NCI-H1436 treated with DMSO at 0.1 percent for 48 hours (cell line): ENCODE results near the gene RHOD.

ENCODE experiments used
- DNase-seq: peaks from one replicate; lab custom pipeline; 2025; lab: John Stamatoyannopoulos, UW

The RHOD gene

DNA sequence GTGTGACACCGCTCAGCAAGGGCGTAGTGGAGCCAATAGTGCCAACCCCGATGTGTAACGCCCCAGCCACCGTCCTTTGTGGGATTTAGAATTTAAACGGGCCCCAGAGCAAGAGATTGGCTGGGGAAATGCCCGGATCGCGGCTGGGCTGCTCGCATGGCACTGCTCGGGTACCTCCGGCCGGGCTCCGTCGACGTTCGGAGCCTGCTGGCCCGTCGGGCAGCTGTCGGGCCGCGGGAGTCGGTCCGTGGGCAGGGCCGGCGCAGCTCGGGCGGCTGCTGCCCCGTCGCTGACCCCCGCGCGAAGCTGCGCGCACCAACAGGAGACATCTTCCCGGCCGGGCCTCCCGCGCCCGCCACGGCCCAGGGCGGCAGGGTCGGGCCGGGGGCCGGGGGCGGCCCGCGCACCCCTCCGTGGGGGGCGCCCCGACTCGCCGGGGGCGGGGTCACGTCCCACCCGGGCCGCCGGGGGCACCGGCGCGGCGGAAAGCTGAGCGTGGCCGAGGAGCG lies 61.1 kb downstream of the RHOD start:
- no peak for DNase-seq

DNA sequence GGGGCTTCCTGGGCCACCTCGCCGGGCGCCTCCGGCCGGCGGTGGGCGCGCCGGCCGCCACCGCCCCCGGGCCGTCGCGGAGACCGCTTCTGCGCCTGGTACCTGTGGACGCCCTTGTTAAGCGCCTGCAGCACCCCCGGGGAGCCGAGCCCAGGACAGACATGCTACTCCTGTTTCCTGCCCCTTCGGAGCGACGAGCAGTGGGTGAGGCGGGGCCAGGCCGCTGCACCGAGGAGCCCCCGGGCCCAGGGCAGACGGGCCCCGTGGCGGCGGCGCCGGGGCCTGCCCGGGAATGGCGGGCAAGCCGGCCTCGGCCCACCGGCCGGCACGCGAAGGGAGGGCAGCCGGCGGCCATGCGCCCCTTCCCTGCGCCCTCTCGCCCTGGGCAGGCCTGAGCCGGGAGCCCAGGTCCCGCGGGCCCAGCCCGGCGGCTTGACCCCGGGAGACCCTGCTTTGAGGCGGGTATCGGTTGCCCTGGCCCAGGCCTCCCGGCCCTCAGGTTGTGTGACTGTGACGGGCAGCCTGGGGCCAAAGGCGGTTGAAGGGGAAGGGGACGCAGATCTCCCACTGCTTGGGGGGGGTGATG lies 61.6 kb downstream of the RHOD start:
- DNase-seq = no peak

DNA sequence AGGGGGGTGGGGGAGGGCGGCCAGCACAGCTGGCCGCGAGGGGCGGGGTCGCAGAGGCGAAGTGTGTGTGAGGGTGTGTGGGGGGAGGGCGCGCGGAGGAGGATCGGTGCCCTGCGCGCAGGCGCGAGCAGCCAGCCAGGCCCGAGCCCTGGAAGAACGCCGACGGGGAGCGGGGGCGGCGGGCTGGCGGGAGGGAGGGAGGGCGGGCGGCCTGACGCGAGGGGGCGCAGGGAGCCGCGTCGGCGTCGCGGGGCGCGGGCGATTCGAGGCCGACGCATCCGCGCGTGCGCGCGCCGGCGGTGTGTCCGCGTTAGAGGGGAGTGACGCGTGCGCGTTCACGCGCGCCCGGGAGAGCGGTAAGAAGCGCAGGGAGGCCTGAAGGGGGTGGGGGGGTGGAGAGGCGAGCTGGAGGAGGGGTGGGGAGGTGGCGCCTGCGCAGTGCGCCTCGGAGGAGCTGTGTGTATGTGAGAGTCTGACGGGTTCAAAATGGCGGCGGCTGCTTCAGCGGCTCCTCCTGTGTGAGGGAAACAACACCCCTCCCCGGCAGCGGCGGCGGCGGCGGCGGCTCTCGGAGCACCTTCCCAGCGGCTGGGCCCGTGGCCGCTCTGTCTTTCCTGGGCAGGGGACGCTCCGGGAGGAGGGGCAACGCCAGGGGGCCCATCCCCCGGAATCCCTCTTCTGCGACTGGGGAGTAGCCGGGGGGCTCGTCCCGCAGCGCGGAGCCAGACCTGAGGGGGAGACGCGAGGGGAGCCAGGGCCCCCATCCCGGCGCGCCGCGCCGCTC lies 62.3 kb downstream of the RHOD start, which contains the start of gene KDM2A:
TSS of gene KDM2A (plus strand) at position 463 of the 784 bp plus-strand sequence. CDS start 2,054 bp downstream, outside the sequence.
- DNase-seq = peak; percentile 83

DNA sequence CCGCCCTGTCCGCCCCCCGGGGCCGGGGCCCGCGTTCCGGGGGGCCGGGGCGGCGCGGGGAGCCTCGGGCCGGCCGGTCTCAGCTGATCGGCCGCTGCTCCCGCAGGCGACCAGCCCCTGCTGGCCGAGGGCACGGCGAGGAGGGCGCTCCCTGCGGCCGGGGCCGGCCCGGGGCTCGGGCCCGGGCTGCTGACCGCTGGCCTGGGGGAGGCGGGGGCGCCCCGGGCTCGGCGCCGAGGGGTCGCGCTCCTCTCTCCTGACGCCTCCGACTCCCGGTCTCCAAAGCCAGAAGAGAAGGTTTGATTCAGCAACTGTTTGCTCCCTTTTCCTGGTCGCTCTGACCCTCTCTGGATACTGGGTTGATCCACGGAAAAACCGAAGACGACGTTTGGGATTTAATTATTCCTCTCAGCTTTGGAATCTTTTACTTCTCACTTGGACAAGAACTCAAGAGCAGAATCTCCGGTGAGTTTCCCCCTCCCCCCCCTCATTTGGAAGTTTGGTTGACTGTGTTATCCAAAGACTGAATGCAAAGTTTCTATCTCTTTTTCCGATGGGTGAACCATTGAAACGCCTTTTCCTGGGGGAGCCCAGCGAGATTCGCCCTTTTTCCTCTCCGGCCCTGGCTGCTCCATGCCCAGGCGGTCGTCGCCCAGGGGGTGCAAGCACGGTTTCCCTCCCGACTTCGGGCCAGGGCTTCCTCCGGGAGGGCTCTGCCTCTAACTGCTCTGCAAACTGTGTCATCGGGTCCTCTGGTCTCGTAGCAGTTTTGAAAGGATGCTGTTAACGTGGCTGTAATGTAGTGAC lies 63.1 kb downstream of the RHOD start:
- no peak for DNase-seq

DNA sequence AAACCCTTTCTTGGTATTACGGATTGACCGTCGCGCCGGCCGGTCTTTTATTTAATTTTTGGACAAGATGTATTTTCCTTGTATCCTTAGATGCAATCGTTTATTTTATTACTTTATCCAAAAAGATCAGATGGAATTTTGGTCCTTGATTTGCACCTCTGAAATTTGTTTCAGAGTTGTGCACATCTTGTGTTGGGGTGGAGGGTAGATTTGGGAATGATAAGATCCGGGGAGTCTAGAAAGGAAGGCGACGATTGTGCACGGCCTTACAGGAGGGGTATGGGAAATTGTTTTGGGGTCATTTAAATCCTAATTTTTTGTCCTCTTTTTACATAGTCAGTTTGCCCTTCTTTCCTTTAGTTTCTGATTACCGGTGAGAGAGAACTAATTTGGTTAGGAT lies 63.8 kb downstream of the RHOD start:
- DNase-seq = no peak

DNA sequence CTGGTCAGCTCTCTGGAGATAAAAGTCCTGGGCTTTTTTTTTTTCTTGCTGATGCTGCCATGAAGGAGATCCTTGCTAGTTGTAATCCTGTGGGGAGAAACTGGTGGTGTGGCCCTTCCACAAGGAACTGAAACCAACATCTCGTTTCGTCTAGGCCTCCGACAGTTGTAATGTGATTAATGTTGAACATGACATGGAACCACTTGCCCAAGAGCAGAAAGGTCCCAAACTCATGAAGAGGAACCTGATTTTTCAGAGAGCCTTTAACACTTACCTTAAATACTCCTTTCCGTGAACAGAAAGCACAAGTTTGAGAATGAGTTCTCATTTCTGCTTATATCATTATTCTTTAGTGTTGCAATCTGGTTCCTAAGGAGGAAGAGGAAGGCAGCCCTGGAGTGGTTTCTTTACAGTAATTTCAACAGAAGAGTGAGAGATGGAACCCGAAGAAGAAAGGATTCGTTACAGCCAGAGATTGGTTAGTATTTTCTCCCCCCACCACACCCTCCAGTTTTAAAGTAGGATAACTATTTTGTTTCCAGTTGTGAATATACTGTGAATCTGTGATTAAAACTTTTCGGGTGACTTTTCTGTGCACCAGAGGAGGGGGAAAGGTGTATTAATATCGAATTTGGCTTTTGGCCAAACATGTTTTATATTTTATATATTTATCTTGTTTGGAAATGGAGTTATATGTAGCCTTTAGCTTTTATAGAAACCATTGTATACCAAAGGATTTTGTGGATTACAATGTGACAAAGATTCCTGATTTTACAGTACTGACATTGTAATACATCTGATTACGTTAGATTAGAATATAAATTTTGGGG lies 64.4 kb downstream of the RHOD start:
- no peak for DNase-seq
